Neural cell (in vitro differentiated cells): Measurements from ENCODE around the gene MPPED2. TPM values are rescaled to one million over a fixed set of nuclear protein-coding genes. Genes with fewer than 3 reads are reported as not detected.

Experiments
- H2AFZ ChIP-seq: fragments of 200-600, 300-800 bp; sonication (generic), shearing (Covaris generic); 2 replicates; pipeline ENCODE4 v1.6.0; 2014; ENCODE audit warnings: low read depth, mild to moderate bottlenecking, antibody characterized with exemption, low read length, moderate library complexity
- H3F3A ChIP-seq: fragments of 200-600 bp; shearing (Covaris generic); 2 replicates; pipeline ENCODE4 v1.6.1; 2016; ENCODE audit warnings: mild to moderate bottlenecking, moderate library complexity, mixed read lengths, antibody characterized with exemption, low read length; ENCODE audit not compliant: insufficient read depth, poor library complexity, severe bottlenecking
- H3K27ac ChIP-seq: fragments of 200-600, 300-800 bp; sonication (generic), shearing (Covaris generic); 2 replicates; pipeline ENCODE4 v1.5.1; 2014; ENCODE audit warnings: mild to moderate bottlenecking, low read length, moderate library complexity
- H3K27me3 ChIP-seq: fragments of 300-800, 200-600 bp; sonication (generic), shearing (Covaris generic); 2 replicates; pipeline ENCODE4 v1.6.0; 2014; ENCODE audit warnings: mild to moderate bottlenecking, low read depth, low read length, moderate library complexity; ENCODE audit not compliant: insufficient read depth
- H3K36me3 ChIP-seq: fragments of 300-800, 200-600 bp; sonication (generic), shearing (Covaris generic); 2 replicates; pipeline ENCODE4 v1.5.1; 2014; ENCODE audit warnings: mild to moderate bottlenecking, antibody characterized with exemption, low read length, moderate library complexity; ENCODE audit not compliant: insufficient read depth
- H3K4me2 ChIP-seq: fragments of 300-800, 200-600 bp; sonication (generic), shearing (Covaris generic); 2 replicates; pipeline ENCODE4 v1.6.0; 2014; ENCODE audit warnings: mild to moderate bottlenecking, low read length
- H3K4me3 ChIP-seq: fragments of 300-800, 200-600 bp; sonication (generic), shearing (Covaris generic); 2 replicates; pipeline ENCODE4 v1.5.1; 2014; ENCODE audit warnings: mild to moderate bottlenecking, low read length, moderate library complexity
- H3K79me2 ChIP-seq: fragments of 200-600 bp; shearing (Covaris generic); replicated peaks from 2 replicates; pipeline ENCODE4 v1.6.0; 2014; ENCODE audit warnings: mild to moderate bottlenecking, low read length, moderate library complexity; ENCODE audit not compliant: insufficient read depth
- H3K9ac ChIP-seq: fragments of 300-800, 200-600 bp; sonication (generic), shearing (Covaris generic); 2 replicates; pipeline ENCODE4 v1.6.1; 2016; ENCODE audit warnings: mild to moderate bottlenecking, low read length, mixed read lengths
- H3K9me2 ChIP-seq: fragments of 200-600 bp; shearing (Covaris generic); 2 replicates; pipeline ENCODE4 v1.6.1; 2016; ENCODE audit warnings: mild to moderate bottlenecking, low read length, mixed read lengths; ENCODE audit not compliant: insufficient read depth
- H3K9me3 ChIP-seq: fragments of 200-600, 300-800 bp; sonication (generic), shearing (Covaris generic); 2 replicates; pipeline ENCODE4 v1.6.1; 2016; ENCODE audit warnings: mild to moderate bottlenecking, mixed run types, low read length, moderate library complexity, mixed read lengths
- H4K20me1 ChIP-seq: fragments of 200-600 bp; shearing (Covaris generic); 2 replicates; pipeline ENCODE4 v1.6.1; 2016; ENCODE audit warnings: mild to moderate bottlenecking, mixed run types; ENCODE audit not compliant: insufficient read depth
- EP300 ChIP-seq: fragments of 450-650 bp; conservative IDR thresholded peaks from 2 replicates; pipeline ENCODE4 v1.6.1; 2014; ENCODE audit warnings: antibody characterized with exemption, mild to moderate bottlenecking, moderate library complexity; ENCODE audit not compliant: poor library complexity, severe bottlenecking
- EZH2 ChIP-seq: fragments of 200-600, 300-800 bp; shearing (Covaris generic), sonication (generic); IDR thresholded peaks from 2 replicates; pipeline ENCODE4 v1.6.1; 2014; ENCODE audit warnings: antibody characterized with exemption, low read length, borderline replicate concordance, mild to moderate bottlenecking; ENCODE audit not compliant: insufficient read depth, poor library complexity, severe bottlenecking
- MXI1 ChIP-seq: fragments of 450-650 bp; conservative IDR thresholded peaks from 2 replicates; pipeline ENCODE4 v1.6.1; 2014; ENCODE audit warnings: antibody characterized with exemption, mild to moderate bottlenecking; ENCODE audit not compliant: poor library complexity, severe bottlenecking
- POLR2AphosphoS5 ChIP-seq: IDR thresholded peaks from 2 replicates; pipeline ENCODE4 v1.6.1; 2012
- RAD21 ChIP-seq: fragments of 450-650 bp; conservative IDR thresholded peaks from 2 replicates; pipeline ENCODE4 v1.6.1; 2014; ENCODE audit warnings: antibody characterized with exemption, mild to moderate bottlenecking, moderate library complexity
- SMC3 ChIP-seq: fragments of 450-650 bp; conservative IDR thresholded peaks from 2 replicates; pipeline ENCODE4 v1.6.1; 2014; ENCODE audit warnings: antibody characterized with exemption, mild to moderate bottlenecking, moderate library complexity; ENCODE audit not compliant: poor library complexity
- TAF1 ChIP-seq: IDR thresholded peaks from 2 replicates; pipeline ENCODE4 v1.6.1; 2012; ENCODE audit warnings: low read depth
- polyA plus RNA-seq: library from polyadenylated mRNA; depleted of rRNA; stranded (reverse); fragments of >200 nt; gene quantifications from 2 replicates; pipeline ENCODE4 v1.2.3, GENCODE V29; 2014
- TF ChIP-seq, protein P1 (sequence below): fragments of 450-650 bp; IDR thresholded peaks from 2 replicates; pipeline ENCODE4 v1.5.1; 2014; ENCODE audit warnings: antibody characterized with exemption, mild to moderate bottlenecking, moderate library complexity; ENCODE audit not compliant: poor library complexity, severe bottlenecking
- TF ChIP-seq, protein P2 (sequence below): IDR thresholded peaks from 2 replicates; pipeline ENCODE4 v1.6.1; 2012; ENCODE audit warnings: borderline replicate concordance

MPPED2 gene
- polyA plus RNA-seq, 1 donor from 2014 or later = 99.7 TPM

DNA sequence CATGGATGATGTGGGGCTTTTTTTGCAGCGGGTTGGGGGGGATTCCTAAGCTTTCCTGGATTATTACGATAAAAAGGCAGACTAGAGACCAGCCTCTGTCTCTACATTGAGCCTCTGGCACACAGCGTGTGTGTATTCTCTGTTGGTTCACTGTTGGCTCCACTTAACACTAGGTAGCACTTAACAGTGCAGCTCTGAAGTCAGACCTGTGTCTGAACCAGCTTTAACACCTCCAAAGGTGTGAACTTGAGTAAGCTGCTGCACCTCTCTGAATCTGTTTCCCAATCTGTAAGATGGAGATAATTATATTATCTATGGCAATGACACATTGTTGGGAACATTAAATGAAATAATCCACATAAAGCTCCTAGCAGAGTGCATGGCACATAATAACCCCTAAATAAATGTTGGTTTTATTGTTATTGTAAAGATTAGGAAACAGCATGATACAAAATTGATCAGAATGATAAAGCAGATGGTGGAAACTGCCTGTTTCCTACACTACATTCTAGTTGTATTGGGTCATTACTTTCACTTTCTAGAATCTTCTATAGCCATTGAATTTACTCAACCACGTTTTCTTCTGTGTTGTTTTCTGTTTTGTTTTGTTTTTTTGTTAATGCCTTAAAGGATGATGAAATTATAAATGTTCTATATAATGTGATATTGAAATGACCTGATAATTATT lies 154.9 kb downstream of the MPPED2 start:
- H3K27ac ChIP-seq = no peak overlapping the region
- TF ChIP-seq EZH2 = no peak
- no peak for TF ChIP-seq MXI1
- TF ChIP-seq TAF1 = no peak
- TF ChIP-seq, protein P1, sequence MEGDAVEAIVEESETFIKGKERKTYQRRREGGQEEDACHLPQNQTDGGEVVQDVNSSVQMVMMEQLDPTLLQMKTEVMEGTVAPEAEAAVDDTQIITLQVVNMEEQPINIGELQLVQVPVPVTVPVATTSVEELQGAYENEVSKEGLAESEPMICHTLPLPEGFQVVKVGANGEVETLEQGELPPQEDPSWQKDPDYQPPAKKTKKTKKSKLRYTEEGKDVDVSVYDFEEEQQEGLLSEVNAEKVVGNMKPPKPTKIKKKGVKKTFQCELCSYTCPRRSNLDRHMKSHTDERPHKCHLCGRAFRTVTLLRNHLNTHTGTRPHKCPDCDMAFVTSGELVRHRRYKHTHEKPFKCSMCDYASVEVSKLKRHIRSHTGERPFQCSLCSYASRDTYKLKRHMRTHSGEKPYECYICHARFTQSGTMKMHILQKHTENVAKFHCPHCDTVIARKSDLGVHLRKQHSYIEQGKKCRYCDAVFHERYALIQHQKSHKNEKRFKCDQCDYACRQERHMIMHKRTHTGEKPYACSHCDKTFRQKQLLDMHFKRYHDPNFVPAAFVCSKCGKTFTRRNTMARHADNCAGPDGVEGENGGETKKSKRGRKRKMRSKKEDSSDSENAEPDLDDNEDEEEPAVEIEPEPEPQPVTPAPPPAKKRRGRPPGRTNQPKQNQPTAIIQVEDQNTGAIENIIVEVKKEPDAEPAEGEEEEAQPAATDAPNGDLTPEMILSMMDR = no peak
- TF ChIP-seq, protein P2, sequence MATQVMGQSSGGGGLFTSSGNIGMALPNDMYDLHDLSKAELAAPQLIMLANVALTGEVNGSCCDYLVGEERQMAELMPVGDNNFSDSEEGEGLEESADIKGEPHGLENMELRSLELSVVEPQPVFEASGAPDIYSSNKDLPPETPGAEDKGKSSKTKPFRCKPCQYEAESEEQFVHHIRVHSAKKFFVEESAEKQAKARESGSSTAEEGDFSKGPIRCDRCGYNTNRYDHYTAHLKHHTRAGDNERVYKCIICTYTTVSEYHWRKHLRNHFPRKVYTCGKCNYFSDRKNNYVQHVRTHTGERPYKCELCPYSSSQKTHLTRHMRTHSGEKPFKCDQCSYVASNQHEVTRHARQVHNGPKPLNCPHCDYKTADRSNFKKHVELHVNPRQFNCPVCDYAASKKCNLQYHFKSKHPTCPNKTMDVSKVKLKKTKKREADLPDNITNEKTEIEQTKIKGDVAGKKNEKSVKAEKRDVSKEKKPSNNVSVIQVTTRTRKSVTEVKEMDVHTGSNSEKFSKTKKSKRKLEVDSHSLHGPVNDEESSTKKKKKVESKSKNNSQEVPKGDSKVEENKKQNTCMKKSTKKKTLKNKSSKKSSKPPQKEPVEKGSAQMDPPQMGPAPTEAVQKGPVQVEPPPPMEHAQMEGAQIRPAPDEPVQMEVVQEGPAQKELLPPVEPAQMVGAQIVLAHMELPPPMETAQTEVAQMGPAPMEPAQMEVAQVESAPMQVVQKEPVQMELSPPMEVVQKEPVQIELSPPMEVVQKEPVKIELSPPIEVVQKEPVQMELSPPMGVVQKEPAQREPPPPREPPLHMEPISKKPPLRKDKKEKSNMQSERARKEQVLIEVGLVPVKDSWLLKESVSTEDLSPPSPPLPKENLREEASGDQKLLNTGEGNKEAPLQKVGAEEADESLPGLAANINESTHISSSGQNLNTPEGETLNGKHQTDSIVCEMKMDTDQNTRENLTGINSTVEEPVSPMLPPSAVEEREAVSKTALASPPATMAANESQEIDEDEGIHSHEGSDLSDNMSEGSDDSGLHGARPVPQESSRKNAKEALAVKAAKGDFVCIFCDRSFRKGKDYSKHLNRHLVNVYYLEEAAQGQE = no peak
- TF ChIP-seq EP300 = no peak
- no peak for TF ChIP-seq POLR2AphosphoS5
- no peak for TF ChIP-seq SMC3
- no peak for TF ChIP-seq RAD21
- no peaks in the 10 kb centered on the region for H3K9me3 ChIP-seq
- H3K27me3 ChIP-seq = no peaks in the 10 kb centered on the region
- no peak overlapping the region for H3K9ac ChIP-seq
- H4K20me1 ChIP-seq = no peaks in the 10 kb centered on the region
- H3F3A ChIP-seq = no peaks in the 10 kb centered on the region
- H2AFZ ChIP-seq = no peak overlapping the region
- H3K36me3 ChIP-seq = no peaks in the 10 kb centered on the region
- H3K4me3 ChIP-seq = no peak overlapping the region
- H3K79me2 ChIP-seq = peaks cover 11% of the 10 kb centered on the region
- no peaks in the 10 kb centered on the region for H3K9me2 ChIP-seq
- no peak overlapping the region for H3K4me2 ChIP-seq

DNA sequence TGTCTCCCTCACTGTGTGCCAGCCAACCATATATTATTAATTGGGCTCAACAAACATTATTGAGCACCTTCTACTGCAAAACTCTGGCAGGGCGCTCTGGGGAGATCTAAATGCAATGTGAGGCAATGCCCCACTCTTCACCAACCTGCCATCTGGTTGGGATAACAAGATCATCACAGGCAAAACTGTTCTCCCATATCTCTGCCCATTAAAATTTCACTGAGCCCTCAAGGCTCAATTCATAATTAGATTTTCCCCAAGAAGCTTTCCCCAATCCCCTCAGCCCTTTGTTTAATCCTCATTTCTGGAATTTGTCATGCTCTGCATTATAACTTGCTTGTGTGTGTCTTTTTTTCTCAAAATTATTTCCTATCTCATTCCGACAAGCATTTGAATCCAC lies 156.6 kb downstream of the MPPED2 start:
- Histone ChIP-seq H3K4me2 (no peak overlapping the region), H3K27ac (no peak overlapping the region), H3K9me3 (no peaks in the 10 kb centered on the region), H3K9ac (no peak overlapping the region), H3K79me2 (peaks cover 14% of the 10 kb centered on the region), H3K4me3 (no peak overlapping the region), H3F3A (no peaks in the 10 kb centered on the region), H3K9me2 (no peaks in the 10 kb centered on the region), H4K20me1 (no peaks in the 10 kb centered on the region), H2AFZ (no peak overlapping the region), H3K36me3 (no peaks in the 10 kb centered on the region), H3K27me3 (no peaks in the 10 kb centered on the region)
- TF ChIP-seq MXI1 (no peak), TAF1 (no peak), RAD21 (no peak), POLR2AphosphoS5 (no peak), EP300 (no peak), EZH2 (no peak), SMC3 (no peak)
- TF ChIP-seq, protein P1 = no peak
- TF ChIP-seq, protein P2 = no peak
